PC-3 (cell line): ENCODE results near the gene MIA. TPM values are rescaled to one million over a fixed set of nuclear protein-coding genes. Genes with fewer than 3 reads are reported as not detected.

Experiments
- ATAC-seq: fragments of 200-7000 bp; cut with Tn5 transposase; 2 replicates; pipeline ENCODE4 v1.9.1; 2020; ENCODE audit warnings: mild to moderate bottlenecking, moderate library complexity
- BruUV-seq: library from RNA; stranded (reverse); fragments of 400-500 nt; replicated peaks from 2 replicates; lab custom pipeline; 2021; lab: Mats Ljungman, UMichigan
- CTCF ChIA-PET: fragments of 300-600 bp; sonication (Branson Sonifier 250); formaldehyde crosslinking; loops from one replicate; lab custom pipeline; 2022; ENCODE audit warnings: antibody characterized with exemption; lab: Charles Lee
- POLR2A ChIA-PET: fragments of 300-600 bp; sonication (Branson Sonifier 250); formaldehyde crosslinking; loops from one replicate; lab custom pipeline; 2022; ENCODE audit warnings: antibody characterized with exemption; ENCODE audit not compliant: unreplicated experiment; lab: Charles Lee
- DNase-seq: peaks from one replicate; pipeline ENCODE4 v3.0.0-alpha.2; 2015
- H2AFZ ChIP-seq: fragments of 300-600 bp; sonication (generic); 2 replicates; pipeline ENCODE4 v1.6.0; 2016; ENCODE audit warnings: antibody characterized with exemption, low read length
- H3F3A ChIP-seq: fragments of 300-600 bp; sonication (generic); one replicate; pipeline ENCODE4 v1.6.0; 2017; ENCODE audit warnings: antibody characterized with exemption, low read length, control low read depth, mild to moderate bottlenecking; ENCODE audit not compliant: unreplicated experiment
- H3K27ac ChIP-seq: fragments of 300-600 bp; sonication (generic); 2 replicates; pipeline ENCODE4 v1.5.1; 2016; ENCODE audit warnings: mild to moderate bottlenecking, low read length
- H3K27me3 ChIP-seq: fragments of 300-600 bp; sonication (generic); 2 replicates; pipeline ENCODE4 v1.6.1; 2016; ENCODE audit warnings: low read length, mixed read lengths
- H3K36me3 ChIP-seq: fragments of 300-600 bp; sonication (generic); 2 replicates; pipeline ENCODE4 v1.6.1; 2016; ENCODE audit warnings: low read depth, mixed run types, low read length, mixed read lengths
- H3K4me1 ChIP-seq: fragments of 300-600 bp; sonication (generic); 2 replicates; pipeline ENCODE4 v1.5.1; 2016; ENCODE audit warnings: low read length; ENCODE audit not compliant: insufficient read depth
- H3K4me2 ChIP-seq: fragments of 300-600 bp; sonication (generic); 2 replicates; pipeline ENCODE4 v1.6.0; 2016; ENCODE audit warnings: low read length
- H3K4me3 ChIP-seq: fragments of 300-600 bp; sonication (generic); 2 replicates; pipeline ENCODE4 v1.5.1; 2016; ENCODE audit warnings: mild to moderate bottlenecking, low read length, mixed read lengths
- H3K79me2 ChIP-seq: fragments of 300-600 bp; sonication (generic); 2 replicates; pipeline ENCODE4 v1.6.1; 2017; ENCODE audit warnings: low read length, mixed read lengths
- H3K9ac ChIP-seq: fragments of 300-600 bp; sonication (generic); 2 replicates; pipeline ENCODE4 v1.6.0; 2016; ENCODE audit warnings: mild to moderate bottlenecking, low read length
- H3K9me2 ChIP-seq: fragments of 300-600 bp; sonication (generic); replicated peaks from 2 replicates; pipeline ENCODE4 v1.6.1; 2016; ENCODE audit warnings: mixed run types, low read length, mixed read lengths
- H3K9me3 ChIP-seq: fragments of 300-600 bp; sonication (generic); 2 replicates; pipeline ENCODE4 v1.6.1; 2016; ENCODE audit warnings: low read length, mixed read lengths
- H4K20me1 ChIP-seq: fragments of 300-600 bp; sonication (generic); 2 replicates; pipeline ENCODE4 v1.6.1; 2016; ENCODE audit warnings: low read length, mixed read lengths
- CTCF ChIP-seq: fragments of 300-600 bp; sonication (generic); conservative IDR thresholded peaks from 2 replicates; pipeline ENCODE4 v1.5.1; 2017; ENCODE audit warnings: antibody characterized with exemption, low read depth, mild to moderate bottlenecking, low read length
- EZH2 ChIP-seq: fragments of 300-600 bp; sonication (generic); IDR thresholded peaks from one replicate; pipeline ENCODE4 v1.6.1; 2017; ENCODE audit warnings: antibody characterized with exemption, mild to moderate bottlenecking, low read length; ENCODE audit not compliant: unreplicated experiment
- EZH2phosphoT487 ChIP-seq: fragments of 300-600 bp; sonication (generic); IDR thresholded peaks from 2 replicates; pipeline ENCODE4 v1.6.1; 2018; ENCODE audit warnings: mild to moderate bottlenecking, antibody characterized with exemption, low read length, borderline replicate concordance
- intact Hi-C: fragments of 100-400 bp; cut with micrococcal nuclease; formaldehyde crosslinking; loops from 2 replicates; pipeline ENCODE4 v1.9.0; 2023
- total RNA-seq: library from RNA; depleted of rRNA; stranded (reverse); fragments of >200 nt; gene quantifications from 2 replicates; pipeline ENCODE4 v1.2.3, GENCODE V29; 2014

The MIA gene
- total RNA-seq, 1 experiment from 2014 or later: not detected

GRCh38 chr19:40777645-40777936, 2.3 kb downstream of the MIA start:
- H3K27me3 ChIP-seq: no peaks in the 10 kb centered on the region
- peaks cover 13% of the 10 kb centered on the region; the same call in 1 of the 2 replicates for H3K4me1 ChIP-seq
- H3K4me3 ChIP-seq: peak overlapping the region; percentile 74
- POLR2A ChIA-PET: interaction anchor here (0.5 to 1.0 kb wide), 3 partner anchors 11 to 1072 kb away, joined by 3 to 7 read pairs (median 3); partner anchors contain the start of genes ACTMAP and SNRPA
- H2AFZ ChIP-seq: peak overlapping the region; percentile 95
- intact Hi-C loops: no loop called here
- no peaks in the 10 kb centered on the region for H3F3A ChIP-seq
- H3K27ac ChIP-seq: peak overlapping the region; percentile 72
- CTCF ChIA-PET: interaction anchor here (0.7 to 0.8 kb wide), 2 partner anchors 21 to 131 kb away, joined by 3 read pairs; partner anchors contain the start of gene EGLN2
- H3K9ac ChIP-seq: peak overlapping the region; percentile 58
- peak overlapping the region; percentile 98 for H3K4me2 ChIP-seq
- H3K9me3 ChIP-seq: no peaks in the 10 kb centered on the region
- no peaks in the 10 kb centered on the region for H4K20me1 ChIP-seq
- DNase-seq (no peak), ATAC-seq (no peak)
- H3K9me2 ChIP-seq: no peaks in the 10 kb centered on the region
- no peak for TF ChIP-seq CTCF
- no peak for TF ChIP-seq EZH2phosphoT487
- no peak for TF ChIP-seq EZH2
- no peaks in the 10 kb centered on the region for H3K79me2 ChIP-seq
- BruUV-seq: TSS peak; percentile 98
- H3K36me3 ChIP-seq: no peaks in the 10 kb centered on the region

- Histone ChIP-seq H3K27me3 (no peaks in the 10 kb centered on the region), H3K27ac (peak within 1 kb of the TSS; percentile 72), H2AFZ (peak within 1 kb of the TSS; percentile 95), H3K79me2 (no peaks in the 10 kb centered on the region), H3K9me3 (no peaks in the 10 kb centered on the region), H3K4me1 (peaks cover 13% of the 10 kb centered on the region; the same call in 1 of the 2 replicates), H3K36me3 (no peaks in the 10 kb centered on the region), H3K4me2 (peak within 1 kb of the TSS; percentile 98), H4K20me1 (no peaks in the 10 kb centered on the region), H3K9me2 (no peaks in the 10 kb centered on the region), H3K9ac (peak within 1 kb of the TSS; percentile 58), H3F3A (no peaks in the 10 kb centered on the region), H3K4me3 (peak within 1 kb of the TSS; percentile 74)
- DNase-seq: peak; percentile 98
- TF ChIP-seq EZH2phosphoT487: no peak
- no peak for TF ChIP-seq EZH2
- TF ChIP-seq CTCF: no peak
- ATAC-seq: peak; percentile 88
- CTCF ChIA-PET: no interaction called here
- POLR2A ChIA-PET: interaction anchor here (0.5 to 1.0 kb wide), 3 partner anchors 21 to 1072 kb away, joined by 3 to 7 read pairs (median 4); partner anchors contain the start of genes ACTMAP, EGLN2 and SNRPA
- BruUV-seq: no TSS peak
- intact Hi-C loops: loop anchor here (1.0 kb wide), 1 partner anchor 28 kb away; the partner anchor contains the start of gene ACTMAP
These were observed 2.8 kb downstream of the MIA start, which contains the start of gene RAB4B for GRCh38 chr19:40777937-40778705. TSS of gene RAB4B (plus strand) at chr19:40778247. CDS start at chr19:40778376, 129 bp downstream.
